Heart left ventricle (tissue), 13 donors: ENCODE data around the gene SLC4A3.

Experiments used
- POLR2A ChIP-seq, 2 donors: fragments of 450-650 bp; IDR thresholded peaks; one replicate each; pipeline ENCODE4 v1.6.1; 2017; ENCODE audit warnings: antibody characterized with exemption in 2 of 2, mild to moderate bottlenecking in 2 of 2, moderate library complexity in 2 of 2
- TF ChIP-seq, protein P1 (sequence below), 12 donors: fragments of 200-600 bp; sonication (generic) in 4 of 12; IDR thresholded peaks; one replicate each; pipeline versions ENCODE4 v1.5.0 to v1.8.0; 2018 to 2022; ENCODE audit warnings: antibody characterized with exemption in 12 of 12, mild to moderate bottlenecking in 5 of 12
- donor health status: ischemic (EF 13 %, LVEDD 7.1; RV severe dilation, severe dysfunction).
- donor health status: DM: no; HTN: yes; CAD: no.
- donor health status: DM: no; HTN: no; CAD: no.
- donor health status: ischemic (EF 25% LVEDD 6.9; RV normal size, moderate dysfunction).
- donor health status: ischemic (EF 25% LVEDD 5.7; RV mildly dilated, moderate dysfunction).
- donor health status: ischemic (EF 35%, LVEDD 5.7; RV mildly dilated, moderate dysfunction).
- donor health status: nonischemic (EF 11% LVEDD 7.7; RV severe dilation, severe dysfunction).
- donor health status: DM: yes; HTN: yes; CAD: no.
- donor health status: PGD.
- donor health status: ischemic (EF 29% LVEDD 5.4; RV normal size, mild dysfunction).
- donor health status: nonischemic (EF 23%, LVEDD 6.1; RV moderate dilation, normal function).

DNA sequence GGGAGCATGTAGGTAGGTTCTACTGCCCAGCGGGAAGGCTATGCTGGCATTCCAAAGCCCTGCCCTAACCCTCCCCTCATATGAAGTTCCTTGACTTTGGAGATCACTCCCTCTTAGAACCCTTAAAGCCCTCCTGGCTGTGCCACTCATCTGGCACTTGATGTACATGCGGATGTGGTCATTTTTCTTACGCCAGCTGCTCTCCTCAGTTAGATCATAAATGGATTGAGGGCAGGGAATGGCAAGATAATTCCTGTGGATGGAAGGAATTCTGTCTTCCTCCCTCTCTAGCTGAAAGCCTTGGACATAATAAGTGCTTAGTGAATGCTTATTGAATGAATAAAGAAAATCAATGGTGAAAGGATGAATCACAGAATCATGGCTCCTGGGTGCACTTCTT is 51.6 kb downstream of the SLC4A3 start:
- TF ChIP-seq, protein P1, sequence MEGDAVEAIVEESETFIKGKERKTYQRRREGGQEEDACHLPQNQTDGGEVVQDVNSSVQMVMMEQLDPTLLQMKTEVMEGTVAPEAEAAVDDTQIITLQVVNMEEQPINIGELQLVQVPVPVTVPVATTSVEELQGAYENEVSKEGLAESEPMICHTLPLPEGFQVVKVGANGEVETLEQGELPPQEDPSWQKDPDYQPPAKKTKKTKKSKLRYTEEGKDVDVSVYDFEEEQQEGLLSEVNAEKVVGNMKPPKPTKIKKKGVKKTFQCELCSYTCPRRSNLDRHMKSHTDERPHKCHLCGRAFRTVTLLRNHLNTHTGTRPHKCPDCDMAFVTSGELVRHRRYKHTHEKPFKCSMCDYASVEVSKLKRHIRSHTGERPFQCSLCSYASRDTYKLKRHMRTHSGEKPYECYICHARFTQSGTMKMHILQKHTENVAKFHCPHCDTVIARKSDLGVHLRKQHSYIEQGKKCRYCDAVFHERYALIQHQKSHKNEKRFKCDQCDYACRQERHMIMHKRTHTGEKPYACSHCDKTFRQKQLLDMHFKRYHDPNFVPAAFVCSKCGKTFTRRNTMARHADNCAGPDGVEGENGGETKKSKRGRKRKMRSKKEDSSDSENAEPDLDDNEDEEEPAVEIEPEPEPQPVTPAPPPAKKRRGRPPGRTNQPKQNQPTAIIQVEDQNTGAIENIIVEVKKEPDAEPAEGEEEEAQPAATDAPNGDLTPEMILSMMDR (IDR thresholded peaks at IDR 0.05): no peak
- TF ChIP-seq POLR2A (IDR thresholded peaks at IDR 0.05): no peak
